HG03558 (cell line): ENCODE data around the gene ERO1A.
"Not testable (repeated sequence)": the region's sequence is repeated elsewhere in the genome, so short reads cannot be mapped to it uniquely, and the experiment has no call there.

Source experiments
- ATAC-seq: cut with Tn5 transposase; IDR thresholded peaks from one replicate; pipeline ENCODE4 v1.9.1; 2021; ENCODE audit warnings: moderate number of reproducible peaks; ENCODE audit not compliant: unreplicated experiment; ENCODE audit errors: extremely low read depth

The ERO1A gene

GRCh38 chr14:52695481-52696091, at the start of gene ERO1A:
ERO1A (minus strand) TSS chr14:52695558; CDS start chr14:52695481, 77 bp downstream.
- peak; percentile 48 for ATAC-seq

- ATAC-seq = no peak
These were observed 46.5 kb upstream of the ERO1A start for GRCh38 chr14:52741865-52742264.

GRCh38 chr14:52740751-52741150, 45.4 kb upstream of the ERO1A start:
- no peak for ATAC-seq

GRCh38 chr14:52738409-52738808, 43.1 kb upstream of the ERO1A start:
- ATAC-seq = no peak

GRCh38 chr14:52735921-52736489, 40.6 kb upstream of the ERO1A start:
- ATAC-seq = no peak

GRCh38 chr14:52733824-52734223, 38.5 kb upstream of the ERO1A start:
- no peak for ATAC-seq

GRCh38 chr14:52730709-52731111, 35.4 kb upstream of the ERO1A start:
- no peak for ATAC-seq

- ATAC-seq = peak; percentile 87
These were observed 34.8 kb upstream of the ERO1A start, which contains the start of gene STYX for GRCh38 chr14:52729925-52730708. STYX (plus strand) TSS chr14:52730166; CDS start chr14:52730475, 309 bp downstream.

- no peak for ATAC-seq
These were observed 34.2 kb upstream of the ERO1A start for GRCh38 chr14:52729585-52729924.

- ATAC-seq = not testable (repeated sequence)
These were observed 33.7 kb upstream of the ERO1A start for GRCh38 chr14:52729035-52729434.

GRCh38 chr14:52727509-52727908, 32.2 kb upstream of the ERO1A start:
- ATAC-seq = not testable (repeated sequence)

- no peak for ATAC-seq
These were observed 28.9 kb upstream of the ERO1A start for GRCh38 chr14:52724360-52724644.

- ATAC-seq = no peak
These were observed 28.4 kb upstream of the ERO1A start for GRCh38 chr14:52723514-52724359.

GRCh38 chr14:52716155-52716554, 20.8 kb upstream of the ERO1A start:
- no peak for ATAC-seq

GRCh38 chr14:52711666-52712065, 16.3 kb upstream of the ERO1A start:
- no peak for ATAC-seq

- ATAC-seq = peak; percentile 94
These were observed 11.7 kb upstream of the ERO1A start, which contains the start of gene PSMC6 for GRCh38 chr14:52706724-52707706. PSMC6 (plus strand) TSS chr14:52707200; CDS start chr14:52707220, 20 bp downstream.

- ATAC-seq = no peak
These were observed 10.9 kb upstream of the ERO1A start for GRCh38 chr14:52706286-52706685.

- no peak for ATAC-seq
These were observed 8.3 kb upstream of the ERO1A start for GRCh38 chr14:52703664-52704063.

GRCh38 chr14:52703225-52703624, 7.9 kb upstream of the ERO1A start:
- no peak for ATAC-seq
